Measurements from ENCODE around the gene RND2. TPM values are rescaled to one million over a fixed set of nuclear protein-coding genes. Genes with fewer than 3 reads are reported as not detected.

RND2 gene
- total and polyA plus RNA-seq, 9 of the 15 experiments (the other 6 are each of a cell fraction or from before 2014, with no cell fraction given): 0.15 to 1.9 (median 0.98) TPM

DNA sequence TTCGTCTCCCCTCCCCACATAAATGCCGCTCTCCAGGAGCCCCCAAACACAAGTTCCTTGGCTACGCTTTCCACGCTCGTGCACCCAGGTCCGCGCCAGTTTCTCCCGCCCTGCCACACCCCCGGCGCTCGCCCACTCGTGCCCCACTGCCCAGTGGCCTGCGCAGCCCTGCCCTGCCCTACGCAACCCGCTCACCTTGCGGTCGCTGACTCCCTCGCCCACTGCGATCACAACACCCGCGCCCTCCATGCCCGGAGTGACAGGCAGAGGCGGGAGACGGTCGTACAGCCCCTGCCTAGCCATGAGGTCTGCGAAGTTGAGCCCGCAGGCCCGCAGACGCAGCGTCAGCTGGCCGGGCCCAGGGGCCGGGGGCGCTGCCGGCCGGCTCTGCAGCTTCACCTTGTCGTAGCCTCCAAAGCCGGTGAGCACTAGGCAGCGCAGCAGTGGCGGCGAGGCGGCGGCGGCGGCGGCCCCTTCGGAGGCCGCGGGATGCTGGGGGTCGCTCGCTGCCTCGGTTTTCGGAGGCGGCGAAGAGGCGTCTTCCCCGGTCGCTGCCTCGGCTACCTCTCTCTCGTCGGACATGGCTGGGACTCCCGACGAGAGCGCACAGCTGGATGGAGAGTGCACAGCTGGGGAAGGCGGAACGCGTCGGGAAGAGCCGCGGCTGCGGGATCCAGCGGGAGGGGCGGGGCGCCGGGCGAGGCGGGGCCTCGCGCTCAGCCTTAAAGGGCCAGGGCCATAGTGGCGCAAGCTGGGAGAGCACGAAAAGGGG lies 3.1 kb upstream of the RND2 start, which contains the start of gene VAT1 (continued):
- TF ChIP-seq, protein P1, sequence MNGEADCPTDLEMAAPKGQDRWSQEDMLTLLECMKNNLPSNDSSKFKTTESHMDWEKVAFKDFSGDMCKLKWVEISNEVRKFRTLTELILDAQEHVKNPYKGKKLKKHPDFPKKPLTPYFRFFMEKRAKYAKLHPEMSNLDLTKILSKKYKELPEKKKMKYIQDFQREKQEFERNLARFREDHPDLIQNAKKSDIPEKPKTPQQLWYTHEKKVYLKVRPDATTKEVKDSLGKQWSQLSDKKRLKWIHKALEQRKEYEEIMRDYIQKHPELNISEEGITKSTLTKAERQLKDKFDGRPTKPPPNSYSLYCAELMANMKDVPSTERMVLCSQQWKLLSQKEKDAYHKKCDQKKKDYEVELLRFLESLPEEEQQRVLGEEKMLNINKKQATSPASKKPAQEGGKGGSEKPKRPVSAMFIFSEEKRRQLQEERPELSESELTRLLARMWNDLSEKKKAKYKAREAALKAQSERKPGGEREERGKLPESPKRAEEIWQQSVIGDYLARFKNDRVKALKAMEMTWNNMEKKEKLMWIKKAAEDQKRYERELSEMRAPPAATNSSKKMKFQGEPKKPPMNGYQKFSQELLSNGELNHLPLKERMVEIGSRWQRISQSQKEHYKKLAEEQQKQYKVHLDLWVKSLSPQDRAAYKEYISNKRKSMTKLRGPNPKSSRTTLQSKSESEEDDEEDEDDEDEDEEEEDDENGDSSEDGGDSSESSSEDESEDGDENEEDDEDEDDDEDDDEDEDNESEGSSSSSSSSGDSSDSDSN (IDR thresholded peaks at IDR 0.05; ENCODE audit: borderline replicate concordance in 1 of 2, low read depth in 2 of 2, low read length in 2 of 2): peak; percentile 56 to 57; a peak in 2 of 4 replicates
- peak; percentile 81; the same call in 1 of the 2 replicates for TF ChIP-seq CTBP1 (IDR thresholded peaks at IDR 0.05; ENCODE audit: borderline replicate concordance)
- TF ChIP-seq, protein P2, sequence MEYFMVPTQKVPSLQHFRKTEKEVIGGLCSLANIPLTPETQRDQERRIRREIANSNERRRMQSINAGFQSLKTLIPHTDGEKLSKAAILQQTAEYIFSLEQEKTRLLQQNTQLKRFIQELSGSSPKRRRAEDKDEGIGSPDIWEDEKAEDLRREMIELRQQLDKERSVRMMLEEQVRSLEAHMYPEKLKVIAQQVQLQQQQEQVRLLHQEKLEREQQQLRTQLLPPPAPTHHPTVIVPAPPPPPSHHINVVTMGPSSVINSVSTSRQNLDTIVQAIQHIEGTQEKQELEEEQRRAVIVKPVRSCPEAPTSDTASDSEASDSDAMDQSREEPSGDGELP (CRISPR knock-in tag; IDR thresholded peaks at IDR 0.05; ENCODE audit: borderline replicate concordance): peak; percentile 97
- TF ChIP-seq HMGN3 (IDR thresholded peaks at IDR 0.05; ENCODE audit: borderline replicate concordance, extremely low read depth, insufficient read length, low read depth, low read length): peak; percentile 50
- 0 out of 2 replicates have a peak, but pooled peaks have one; percentile 57 for TF ChIP-seq KAT7 (CRISPR knock-in tag; IDR thresholded peaks at IDR 0.05; ENCODE audit: borderline replicate concordance)
- TF ChIP-seq ZC3H8 (IDR thresholded peaks at IDR 0.05): no peak
- TF ChIP-seq ZNF263 (CRISPR knock-in tag; IDR thresholded peaks at IDR 0.05; ENCODE audit: borderline replicate concordance): 0 out of 2 replicates have a peak, but pooled peaks have one; percentile 28
- TF ChIP-seq, protein P3, sequence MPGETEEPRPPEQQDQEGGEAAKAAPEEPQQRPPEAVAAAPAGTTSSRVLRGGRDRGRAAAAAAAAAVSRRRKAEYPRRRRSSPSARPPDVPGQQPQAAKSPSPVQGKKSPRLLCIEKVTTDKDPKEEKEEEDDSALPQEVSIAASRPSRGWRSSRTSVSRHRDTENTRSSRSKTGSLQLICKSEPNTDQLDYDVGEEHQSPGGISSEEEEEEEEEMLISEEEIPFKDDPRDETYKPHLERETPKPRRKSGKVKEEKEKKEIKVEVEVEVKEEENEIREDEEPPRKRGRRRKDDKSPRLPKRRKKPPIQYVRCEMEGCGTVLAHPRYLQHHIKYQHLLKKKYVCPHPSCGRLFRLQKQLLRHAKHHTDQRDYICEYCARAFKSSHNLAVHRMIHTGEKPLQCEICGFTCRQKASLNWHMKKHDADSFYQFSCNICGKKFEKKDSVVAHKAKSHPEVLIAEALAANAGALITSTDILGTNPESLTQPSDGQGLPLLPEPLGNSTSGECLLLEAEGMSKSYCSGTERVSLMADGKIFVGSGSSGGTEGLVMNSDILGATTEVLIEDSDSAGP (CRISPR knock-in tag; IDR thresholded peaks at IDR 0.05): peak; percentile 93
- TF ChIP-seq, protein P4, sequence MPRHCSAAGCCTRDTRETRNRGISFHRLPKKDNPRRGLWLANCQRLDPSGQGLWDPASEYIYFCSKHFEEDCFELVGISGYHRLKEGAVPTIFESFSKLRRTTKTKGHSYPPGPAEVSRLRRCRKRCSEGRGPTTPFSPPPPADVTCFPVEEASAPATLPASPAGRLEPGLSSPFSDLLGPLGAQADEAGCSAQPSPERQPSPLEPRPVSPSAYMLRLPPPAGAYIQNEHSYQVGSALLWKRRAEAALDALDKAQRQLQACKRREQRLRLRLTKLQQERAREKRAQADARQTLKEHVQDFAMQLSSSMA (CRISPR knock-in tag; IDR thresholded peaks at IDR 0.05): 0 out of 2 replicates have a peak, but pooled peaks have one; percentile 55
- peak; percentile 33; the same call in 1 of the 2 replicates for TF ChIP-seq BRD4 (IDR thresholded peaks at IDR 0.05)
- no peak; the same call in 1 of the 2 replicates for TF ChIP-seq CREB1 (IDR thresholded peaks at IDR 0.05)
- peak; percentile 52; the same call in 1 of the 2 replicates for TF ChIP-seq CREB1 (CRISPR knock-in tag; IDR thresholded peaks at IDR 0.05)
- TF ChIP-seq HMG20B (CRISPR knock-in tag; IDR thresholded peaks at IDR 0.05): no peak; the same call in 1 of the 2 replicates
- TF ChIP-seq ZNF23 (CRISPR knock-in tag; IDR thresholded peaks at IDR 0.05): no peak
- TF ChIP-seq, protein P5, sequence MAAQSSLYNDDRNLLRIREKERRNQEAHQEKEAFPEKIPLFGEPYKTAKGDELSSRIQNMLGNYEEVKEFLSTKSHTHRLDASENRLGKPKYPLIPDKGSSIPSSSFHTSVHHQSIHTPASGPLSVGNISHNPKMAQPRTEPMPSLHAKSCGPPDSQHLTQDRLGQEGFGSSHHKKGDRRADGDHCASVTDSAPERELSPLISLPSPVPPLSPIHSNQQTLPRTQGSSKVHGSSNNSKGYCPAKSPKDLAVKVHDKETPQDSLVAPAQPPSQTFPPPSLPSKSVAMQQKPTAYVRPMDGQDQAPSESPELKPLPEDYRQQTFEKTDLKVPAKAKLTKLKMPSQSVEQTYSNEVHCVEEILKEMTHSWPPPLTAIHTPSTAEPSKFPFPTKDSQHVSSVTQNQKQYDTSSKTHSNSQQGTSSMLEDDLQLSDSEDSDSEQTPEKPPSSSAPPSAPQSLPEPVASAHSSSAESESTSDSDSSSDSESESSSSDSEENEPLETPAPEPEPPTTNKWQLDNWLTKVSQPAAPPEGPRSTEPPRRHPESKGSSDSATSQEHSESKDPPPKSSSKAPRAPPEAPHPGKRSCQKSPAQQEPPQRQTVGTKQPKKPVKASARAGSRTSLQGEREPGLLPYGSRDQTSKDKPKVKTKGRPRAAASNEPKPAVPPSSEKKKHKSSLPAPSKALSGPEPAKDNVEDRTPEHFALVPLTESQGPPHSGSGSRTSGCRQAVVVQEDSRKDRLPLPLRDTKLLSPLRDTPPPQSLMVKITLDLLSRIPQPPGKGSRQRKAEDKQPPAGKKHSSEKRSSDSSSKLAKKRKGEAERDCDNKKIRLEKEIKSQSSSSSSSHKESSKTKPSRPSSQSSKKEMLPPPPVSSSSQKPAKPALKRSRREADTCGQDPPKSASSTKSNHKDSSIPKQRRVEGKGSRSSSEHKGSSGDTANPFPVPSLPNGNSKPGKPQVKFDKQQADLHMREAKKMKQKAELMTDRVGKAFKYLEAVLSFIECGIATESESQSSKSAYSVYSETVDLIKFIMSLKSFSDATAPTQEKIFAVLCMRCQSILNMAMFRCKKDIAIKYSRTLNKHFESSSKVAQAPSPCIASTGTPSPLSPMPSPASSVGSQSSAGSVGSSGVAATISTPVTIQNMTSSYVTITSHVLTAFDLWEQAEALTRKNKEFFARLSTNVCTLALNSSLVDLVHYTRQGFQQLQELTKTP (IDR thresholded peaks at IDR 0.05; ENCODE audit: low read depth in 1 of 2, partially characterized antibody in 2 of 2): no peak
- TF ChIP-seq FIP1L1 (IDR thresholded peaks at IDR 0.05; ENCODE audit: low read depth, low read length, poor library complexity, severe bottlenecking): peak; percentile 79
- TF ChIP-seq POLR2A (conservative IDR thresholded peaks at IDR 0.05): peak; percentile 57; the same call in 1 of the 2 replicates

Data from K562 (cell line).